Fibroblast of the conjunctiva (primary cell): ENCODE measurements around the gene NME1.

Experiments used
- DNase-seq: peaks from one replicate; pipeline ENCODE4 v3.0.0-alpha.2; 2010; ENCODE audit warnings: low read depth

NME1 gene

GRCh38 chr17:51191895-51192294 lies 38.5 kb downstream of the NME1 start:
- DNase-seq, result no peak

DNA sequence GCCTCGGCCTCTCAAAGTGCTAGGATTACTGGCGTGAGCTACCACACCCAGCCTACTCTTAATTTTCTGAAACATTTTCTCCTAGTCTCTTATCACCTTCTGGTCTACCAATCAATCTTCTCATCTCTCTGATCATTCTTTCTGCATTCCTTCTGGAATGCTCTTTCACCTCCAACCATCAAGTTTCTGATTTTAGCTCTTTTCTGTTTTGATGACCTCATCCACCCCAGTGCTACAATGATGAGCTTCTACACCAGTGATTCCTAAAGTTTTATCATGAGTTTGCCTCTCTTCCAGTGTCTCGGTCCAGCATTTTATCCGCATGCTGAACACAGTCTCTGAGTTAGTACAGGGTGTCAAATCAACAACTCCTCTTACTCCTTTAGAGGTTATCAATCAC lies 44.4 kb downstream of the NME1 start:
- DNase-seq, result no peak

DNA sequence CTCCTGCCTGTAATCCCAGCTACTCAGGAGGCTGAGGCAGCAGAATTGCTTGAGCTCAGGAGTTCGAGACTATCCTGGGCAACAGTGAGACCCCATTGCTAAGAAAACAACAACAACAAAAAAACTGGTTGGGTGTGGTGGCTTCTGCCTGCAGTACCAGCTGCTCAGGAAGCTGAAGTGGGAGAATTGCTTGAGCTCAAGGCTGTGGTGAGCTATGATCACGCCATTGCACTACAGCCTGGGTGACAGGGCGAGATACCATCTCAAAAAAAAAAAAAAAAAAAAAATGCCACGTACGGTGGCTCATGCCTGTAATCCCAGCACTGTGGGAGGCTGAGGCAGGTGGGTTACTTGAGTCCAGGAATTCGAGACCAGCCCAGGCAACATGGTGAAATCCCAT lies 46.9 kb downstream of the NME1 start:
- no peak for DNase-seq

DNA sequence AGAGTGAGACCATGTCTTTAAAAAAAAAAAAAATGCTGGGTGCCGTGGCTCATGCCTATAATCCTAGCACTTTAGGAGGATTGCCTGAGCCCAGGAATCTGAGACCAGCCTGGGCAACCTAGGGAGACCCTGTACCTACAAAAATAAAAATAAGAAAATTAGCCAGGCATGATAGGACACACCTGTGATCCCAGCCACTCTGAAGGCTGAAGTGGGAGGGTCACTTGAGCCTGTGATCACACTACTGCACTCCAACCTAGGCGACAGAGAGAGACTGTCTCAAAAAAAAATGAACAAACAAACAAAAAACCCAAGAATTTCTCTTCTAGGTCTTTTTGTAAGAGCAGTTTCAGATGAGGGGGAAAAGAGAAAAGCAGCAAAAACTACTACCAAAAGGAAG lies 47.5 kb downstream of the NME1 start:
- DNase-seq, result no peak

DNA sequence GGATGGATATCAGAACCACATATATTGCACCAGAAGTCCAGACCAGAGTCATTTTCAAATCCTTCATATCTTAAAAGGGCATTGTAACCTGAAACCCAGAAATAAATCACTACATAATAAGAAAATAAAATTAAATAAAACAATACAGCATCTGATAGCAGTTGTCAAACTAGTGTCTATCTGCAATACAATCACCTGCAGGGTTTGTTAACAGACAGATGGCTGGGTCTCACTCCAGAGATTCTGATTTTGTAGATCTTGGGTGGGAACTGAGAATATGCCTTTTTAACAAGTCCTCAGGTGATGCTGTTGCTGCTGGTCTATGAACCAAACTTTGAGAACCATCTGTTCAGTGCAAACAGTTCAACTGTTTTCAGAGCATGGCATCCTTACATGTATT lies 50.5 kb downstream of the NME1 start:
- DNase-seq, result no peak
